22Rv1 (cell line): ENCODE data around the gene PFKL.

Experiments used
- CTCF ChIP-seq: fragments of 450-650 bp; IDR thresholded peaks from 2 replicates; pipeline ENCODE4 v1.5.1; 2017; ENCODE audit warnings: mild to moderate bottlenecking
- ZFX ChIP-seq: fragments of 450-650 bp; IDR thresholded peaks from 2 replicates; pipeline ENCODE4 v1.6.1; 2017; ENCODE audit warnings: antibody characterized with exemption, borderline replicate concordance

GRCh38 chr21:44328242-44328895, 28.5 kb downstream of the PFKL start:
- no peak for TF ChIP-seq CTCF
- no peak for TF ChIP-seq ZFX
